ENCODE results near the gene DEFB132.
A peak's percentile ranks its signal among the peaks of the same experiment; 100 is the strongest.

The DEFB132 gene

DNA sequence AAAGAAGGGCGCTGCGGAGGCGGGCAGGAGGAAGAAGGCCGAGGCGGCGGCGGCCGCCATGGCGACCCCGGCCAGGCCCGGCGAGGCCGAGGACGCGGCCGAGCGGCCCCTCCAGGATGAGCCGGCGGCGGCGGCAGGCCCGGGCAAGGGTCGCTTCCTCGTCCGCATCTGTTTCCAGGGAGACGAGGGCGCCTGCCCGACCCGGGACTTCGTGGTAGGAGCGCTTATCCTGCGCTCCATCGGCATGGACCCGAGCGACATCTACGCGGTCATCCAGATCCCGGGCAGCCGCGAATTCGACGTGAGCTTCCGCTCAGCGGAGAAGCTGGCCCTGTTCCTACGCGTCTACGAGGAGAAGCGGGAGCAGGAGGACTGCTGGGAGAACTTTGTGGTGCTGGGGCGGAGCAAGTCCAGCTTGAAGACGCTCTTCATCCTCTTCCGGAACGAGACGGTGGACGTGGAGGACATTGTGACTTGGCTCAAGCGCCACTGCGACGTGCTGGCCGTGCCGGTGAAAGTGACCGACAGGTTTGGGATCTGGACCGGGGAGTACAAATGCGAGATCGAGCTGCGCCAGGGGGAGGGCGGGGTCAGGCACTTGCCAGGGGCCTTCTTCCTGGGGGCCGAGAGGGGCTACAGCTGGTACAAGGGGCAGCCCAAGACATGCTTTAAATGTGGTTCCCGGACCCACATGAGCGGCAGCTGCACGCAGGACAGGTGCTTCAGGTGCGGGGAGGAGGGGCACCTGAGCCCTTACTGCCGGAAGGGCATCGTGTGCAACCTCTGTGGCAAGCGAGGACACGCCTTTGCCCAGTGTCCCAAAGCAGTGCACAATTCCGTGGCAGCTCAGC lies 40.6 kb downstream of the DEFB132 start:
- DNase-seq (ENCODE audit: low spot score) = peak; percentile 55

DNA sequence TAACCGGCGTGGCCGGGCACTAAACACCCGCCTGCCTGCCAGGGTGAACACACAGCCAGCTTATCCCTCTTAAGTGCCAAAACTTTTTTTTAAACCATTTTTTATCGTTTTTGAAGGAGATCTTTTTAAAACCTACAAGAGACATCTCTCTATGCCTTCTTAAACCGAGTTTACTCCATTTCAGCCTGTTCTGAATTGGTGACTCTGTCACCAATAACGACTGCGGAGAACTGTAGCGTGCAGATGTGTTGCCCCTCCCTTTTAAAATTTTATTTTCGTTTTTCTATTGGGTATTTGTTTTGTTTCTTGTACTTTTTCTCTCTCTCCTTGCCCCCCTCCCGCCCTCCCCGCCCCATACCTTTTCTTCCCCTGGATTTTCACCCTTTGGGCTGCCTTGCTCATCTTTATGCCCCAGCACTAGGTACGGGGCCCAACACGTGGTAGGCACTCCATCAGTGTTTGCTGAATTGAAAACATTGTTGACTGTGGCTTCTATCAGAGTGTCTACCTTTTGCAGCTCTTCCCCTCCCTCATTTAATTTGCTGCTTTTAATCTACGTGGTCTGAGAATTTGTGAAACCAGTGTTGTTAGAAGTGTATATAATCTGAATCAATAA lies 41.4 kb downstream of the DEFB132 start:
- no peak for DNase-seq (ENCODE audit: low spot score)

DNA sequence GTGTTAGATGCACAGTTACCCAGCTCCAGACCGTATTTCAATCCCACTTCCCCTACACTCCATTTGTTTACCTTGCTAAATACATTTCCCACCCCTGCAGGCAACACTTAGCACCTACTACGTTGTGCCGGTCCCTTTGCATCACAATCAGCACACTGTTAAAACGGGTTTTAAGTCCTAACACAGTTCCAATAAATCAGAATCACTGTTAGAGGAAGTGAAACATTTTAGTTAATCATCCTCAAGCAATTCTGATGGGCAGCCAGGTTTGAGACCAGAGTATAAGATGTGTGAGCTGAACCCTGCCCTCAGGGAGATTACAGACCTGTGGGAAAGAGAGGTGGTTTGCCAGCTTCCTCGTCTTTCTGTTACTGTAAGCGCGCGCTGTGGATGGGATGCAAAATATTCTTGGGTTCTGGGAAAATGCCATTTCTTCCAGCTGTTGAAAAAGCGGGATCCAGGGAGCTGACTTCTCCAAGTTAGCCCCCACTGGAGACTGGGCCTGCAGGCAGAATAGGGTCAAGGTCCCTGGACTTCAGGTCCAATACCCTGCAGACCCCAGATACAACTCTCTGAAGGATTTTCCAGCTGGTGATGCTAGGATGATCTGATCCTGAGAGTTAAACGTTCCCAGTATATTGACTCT lies 42.9 kb downstream of the DEFB132 start:
- no peak for DNase-seq (ENCODE audit: low spot score)

DNA sequence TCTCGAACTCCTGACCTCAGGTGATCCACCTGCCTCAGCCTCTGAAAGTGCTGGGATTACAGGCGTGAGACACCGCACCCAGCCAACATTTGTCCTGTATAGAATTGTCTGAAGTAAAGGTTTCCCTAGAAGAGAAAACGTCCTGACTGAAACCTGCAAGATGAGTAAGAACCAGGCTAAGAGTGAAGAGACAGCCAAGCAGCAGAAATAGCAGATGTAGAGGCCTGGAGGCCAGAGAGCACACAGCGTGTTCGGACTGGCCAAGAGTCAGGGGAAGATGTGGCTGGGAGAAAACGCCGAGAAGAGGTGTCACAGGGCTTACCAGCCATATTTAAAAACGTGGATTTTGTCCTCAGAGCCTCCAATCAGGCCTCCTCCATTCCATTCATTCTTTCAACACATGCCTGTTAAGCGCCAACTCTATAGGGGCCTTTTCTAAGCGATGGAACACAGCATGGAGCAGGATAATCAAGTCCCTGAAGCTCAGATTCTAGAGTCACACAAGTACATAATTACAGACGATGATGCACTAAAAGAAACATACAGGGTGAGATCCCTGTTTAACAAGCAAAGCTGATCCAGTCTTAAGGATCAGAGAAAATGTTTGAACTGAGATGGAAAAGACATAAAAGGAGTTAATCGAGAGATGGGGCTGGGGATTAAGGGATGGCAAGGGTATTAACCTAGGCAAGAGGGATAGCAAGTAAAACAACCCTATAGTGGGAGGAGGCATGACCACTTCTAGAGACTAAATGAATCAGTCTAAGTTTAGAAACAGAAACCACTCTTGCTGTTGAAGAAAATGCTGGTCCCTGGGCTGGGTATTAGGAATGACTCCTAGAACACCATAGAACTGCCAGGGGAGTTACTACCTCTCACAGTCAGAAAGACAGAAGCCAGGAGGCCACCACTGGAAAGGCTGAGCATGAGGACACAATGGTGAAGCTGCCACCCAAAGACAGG lies 44.6 kb downstream of the DEFB132 start:
- DNase-seq (ENCODE audit: low spot score) = no peak

DNA sequence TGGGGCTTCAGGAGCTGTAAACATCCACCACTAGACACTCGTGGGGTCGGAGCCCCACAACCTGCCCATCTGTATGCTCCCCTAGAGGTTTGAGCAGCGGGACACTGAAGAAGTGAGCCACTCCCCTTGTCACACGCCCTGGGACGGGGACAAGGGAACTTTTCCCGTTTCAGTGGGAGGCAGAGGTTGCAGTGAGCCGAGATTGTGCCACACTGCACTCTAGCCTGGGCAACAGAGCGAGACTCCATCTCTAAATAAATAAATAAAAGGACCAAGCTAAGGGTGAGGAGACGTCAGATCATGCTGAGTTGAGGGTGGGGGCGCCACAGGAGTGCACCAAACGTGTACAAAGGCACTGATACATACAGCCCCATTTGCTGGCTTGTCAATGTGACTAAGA lies 48.2 kb downstream of the DEFB132 start:
- DNase-seq (ENCODE audit: low spot score) = no peak

DNA sequence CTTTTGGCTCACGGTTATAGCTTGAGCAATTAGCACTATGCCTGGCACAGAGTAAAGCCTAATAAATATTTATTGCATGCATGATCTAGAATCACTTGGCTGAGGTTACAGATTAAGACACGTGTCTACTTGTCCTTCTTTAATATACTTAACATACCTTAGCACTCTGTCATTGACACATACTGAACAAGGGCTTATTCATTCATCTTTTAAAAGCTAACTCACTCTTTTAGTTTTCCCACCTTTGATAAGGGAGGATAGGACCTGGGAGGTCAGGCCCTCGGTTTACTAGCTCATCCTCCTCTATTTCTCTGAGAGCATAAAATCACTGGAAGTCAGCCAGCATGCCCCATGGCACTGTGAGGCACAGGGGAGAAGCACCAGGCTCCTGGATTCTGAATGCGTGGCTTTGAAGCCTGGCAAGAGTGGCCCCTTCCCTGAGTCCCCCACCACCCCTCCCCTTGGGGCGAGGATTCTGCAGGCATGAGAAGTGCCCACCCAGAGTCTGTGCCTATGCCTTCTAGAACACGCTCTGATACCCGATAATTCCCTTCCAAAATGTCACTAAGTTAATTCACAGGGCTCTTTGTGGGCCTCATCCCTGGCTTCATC lies 51.0 kb downstream of the DEFB132 start:
- DNase-seq (ENCODE audit: low spot score) = no peak

DNA sequence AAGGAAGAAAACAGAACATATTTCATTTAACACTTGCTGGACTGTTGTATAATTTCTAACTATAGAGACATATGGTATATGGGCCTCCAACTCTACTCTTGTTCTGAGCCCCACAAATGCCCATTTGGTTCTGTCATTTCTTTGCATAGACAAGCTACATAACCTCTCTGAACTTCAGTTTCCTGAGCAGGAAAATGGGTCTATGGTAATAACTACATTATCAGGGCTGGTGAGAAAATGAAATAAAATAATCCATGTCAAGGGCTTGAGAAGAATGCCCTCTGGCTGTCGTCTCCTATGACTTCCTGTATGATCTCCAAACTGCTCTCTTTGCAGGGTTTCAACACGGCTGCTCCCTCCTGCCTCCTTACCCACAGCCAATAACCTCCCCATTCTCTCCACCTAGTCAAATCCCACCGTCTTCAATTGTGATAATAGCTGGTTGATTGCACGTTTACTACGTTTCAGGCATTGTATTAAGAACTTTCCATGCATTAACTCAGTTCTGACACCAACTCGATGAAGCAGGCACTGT lies 51.8 kb downstream of the DEFB132 start:
- no peak for DNase-seq (ENCODE audit: low spot score)

DNA sequence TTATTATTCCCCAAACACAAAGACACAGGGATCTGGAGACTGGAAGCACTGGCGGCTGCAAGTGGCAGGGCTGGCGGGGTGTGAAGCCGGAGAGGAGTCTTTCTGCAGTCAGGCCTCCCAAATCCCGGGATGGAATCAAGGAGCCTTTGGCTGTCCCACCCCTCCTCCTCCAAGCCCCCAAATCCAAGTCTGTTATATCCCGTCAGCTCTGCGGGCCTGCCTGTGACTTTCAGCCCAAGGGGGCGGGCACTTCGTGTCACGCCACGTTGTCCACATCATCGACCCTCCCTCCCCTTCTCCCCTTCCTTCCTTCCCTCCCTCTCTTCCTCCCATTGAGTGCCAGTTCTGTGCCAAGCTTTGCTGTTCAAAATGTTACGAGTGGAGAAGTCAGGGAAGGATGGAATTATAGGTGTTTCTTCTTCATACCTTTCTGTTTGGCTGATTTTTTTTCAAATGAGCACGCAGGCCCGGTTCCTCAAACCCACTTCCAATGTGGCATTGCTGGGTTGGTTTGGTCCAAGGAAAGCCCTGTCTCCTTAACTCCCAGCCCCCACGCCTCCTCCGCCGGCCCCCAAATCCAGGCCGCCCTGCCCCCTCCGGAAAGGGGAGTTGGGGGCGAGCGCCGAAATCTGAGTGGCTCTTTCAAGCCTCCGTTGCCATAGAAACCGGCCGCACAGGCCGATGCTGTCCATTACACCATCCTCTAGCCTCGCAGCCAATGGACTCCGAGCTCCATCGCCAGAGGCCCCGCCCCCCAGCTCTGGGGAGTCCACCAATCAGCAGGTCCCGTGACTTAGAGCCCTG lies 52.5 kb downstream of the DEFB132 start:
- peak; percentile 95 for DNase-seq (ENCODE audit: low spot score)

DNA sequence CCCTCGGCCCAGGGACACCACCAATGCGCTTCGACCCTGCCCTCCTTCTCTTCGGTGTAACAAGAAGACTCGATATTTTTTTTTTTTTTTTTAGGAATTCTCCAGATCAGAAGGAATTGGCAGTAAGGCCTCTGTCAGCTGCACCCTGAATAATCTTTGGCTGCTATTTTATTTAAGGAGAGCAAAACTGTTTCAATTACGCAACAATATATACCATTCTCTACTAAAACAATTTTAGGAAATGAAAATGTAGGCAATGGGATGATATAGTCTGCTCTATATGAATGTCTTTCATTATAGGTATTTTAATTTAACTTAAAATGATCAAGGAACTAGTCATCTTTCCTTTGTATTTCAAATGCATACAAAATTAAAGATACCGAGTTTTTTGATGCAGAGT lies 53.1 kb downstream of the DEFB132 start:
- no peak for DNase-seq (ENCODE audit: low spot score)

All from HuH-7.5 (cell line).